Measurements from ENCODE around the gene GMDS.

DNA sequence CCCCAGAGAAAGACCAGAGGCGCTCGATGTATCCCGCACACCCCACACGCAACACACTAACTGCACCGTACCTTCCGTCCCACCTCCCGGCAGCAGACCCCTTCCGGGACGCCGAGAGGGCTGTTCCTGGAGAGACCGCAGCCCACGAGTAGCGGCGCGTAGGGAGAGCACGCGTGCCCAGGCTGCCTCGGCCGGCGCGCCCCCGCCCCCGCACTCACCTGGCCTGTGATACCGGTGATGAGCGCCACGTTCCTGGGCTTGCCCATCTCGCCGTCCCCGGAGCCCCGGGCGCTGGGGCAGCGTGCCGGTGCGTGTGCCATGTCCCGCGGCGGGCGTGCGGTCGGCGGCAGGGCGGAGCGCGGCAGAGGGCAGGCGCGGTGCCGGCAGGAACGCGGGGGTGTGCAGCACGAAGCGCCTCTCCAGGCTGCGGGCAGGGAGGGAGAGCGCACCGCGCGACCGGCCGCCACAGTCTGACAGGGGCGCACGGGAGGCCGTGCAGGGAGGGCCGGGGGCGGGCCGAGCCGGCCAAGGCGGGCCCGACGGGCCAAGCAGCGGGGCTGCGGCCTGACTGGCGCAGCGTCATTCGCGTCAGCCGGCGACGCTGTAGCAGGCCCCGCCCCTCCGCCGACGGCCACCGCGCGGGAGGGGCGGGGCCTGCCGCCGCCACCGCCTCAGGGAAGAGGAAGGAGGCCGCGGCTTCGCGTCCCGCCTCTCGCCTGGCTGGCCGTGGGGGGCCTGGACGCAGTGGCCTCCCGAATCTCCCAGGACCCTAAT, at the start of gene GMDS:
- TF ChIP-seq, protein P1, sequence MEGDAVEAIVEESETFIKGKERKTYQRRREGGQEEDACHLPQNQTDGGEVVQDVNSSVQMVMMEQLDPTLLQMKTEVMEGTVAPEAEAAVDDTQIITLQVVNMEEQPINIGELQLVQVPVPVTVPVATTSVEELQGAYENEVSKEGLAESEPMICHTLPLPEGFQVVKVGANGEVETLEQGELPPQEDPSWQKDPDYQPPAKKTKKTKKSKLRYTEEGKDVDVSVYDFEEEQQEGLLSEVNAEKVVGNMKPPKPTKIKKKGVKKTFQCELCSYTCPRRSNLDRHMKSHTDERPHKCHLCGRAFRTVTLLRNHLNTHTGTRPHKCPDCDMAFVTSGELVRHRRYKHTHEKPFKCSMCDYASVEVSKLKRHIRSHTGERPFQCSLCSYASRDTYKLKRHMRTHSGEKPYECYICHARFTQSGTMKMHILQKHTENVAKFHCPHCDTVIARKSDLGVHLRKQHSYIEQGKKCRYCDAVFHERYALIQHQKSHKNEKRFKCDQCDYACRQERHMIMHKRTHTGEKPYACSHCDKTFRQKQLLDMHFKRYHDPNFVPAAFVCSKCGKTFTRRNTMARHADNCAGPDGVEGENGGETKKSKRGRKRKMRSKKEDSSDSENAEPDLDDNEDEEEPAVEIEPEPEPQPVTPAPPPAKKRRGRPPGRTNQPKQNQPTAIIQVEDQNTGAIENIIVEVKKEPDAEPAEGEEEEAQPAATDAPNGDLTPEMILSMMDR (optimal IDR thresholded peaks at IDR 0.05 in 1 of 3, IDR thresholded peaks at IDR 0.05 in 1 of 3, conservative IDR thresholded peaks at IDR 0.05 in 1 of 3; ENCODE audit: extremely low read depth in 1 of 3, insufficient read depth in 2 of 3, low read length in 3 of 3): no peak
- no peak for TF ChIP-seq EZH2 (IDR thresholded peaks at IDR 0.05; ENCODE audit: low read length)

Data from keratinocyte (primary cell).